SK-N-SH (cell line): Measurements from ENCODE around the gene CRAT.

Experiments
- CTCF ChIP-seq: fragments of 200-600 bp; sonication (generic); IDR thresholded peaks from 2 replicates; pipeline ENCODE4 v1.6.1; 2017; ENCODE audit warnings: antibody characterized with exemption, mild to moderate bottlenecking, moderate library complexity
- EP300 ChIP-seq, 2 experiments: IDR thresholded peaks; 2 replicates each; pipeline versions ENCODE4 v1.4.0 to v1.6.1; 2012; ENCODE audit warnings: borderline replicate concordance in 1 of 2, low read depth in 1 of 2, low read length in 1 of 2
- POLR2AphosphoS5 ChIP-seq: IDR thresholded peaks from 2 replicates; pipeline ENCODE4 v1.6.1; 2012; ENCODE audit warnings: low read depth, low read length
- RAD21 ChIP-seq: IDR thresholded peaks from 2 replicates; pipeline ENCODE4 v1.6.1; 2012; ENCODE audit warnings: mild to moderate bottlenecking, low read length
- RCOR1 ChIP-seq: fragments of 150-350 bp; IDR thresholded peaks from 2 replicates; pipeline ENCODE4 v1.6.1; 2017; ENCODE audit warnings: antibody characterized with exemption, low read length
- REST ChIP-seq: IDR thresholded peaks from 2 replicates; pipeline ENCODE4 v1.6.1; 2012; ENCODE audit warnings: mild to moderate bottlenecking, low read depth, low read length, moderate library complexity
- SIN3A ChIP-seq: IDR thresholded peaks from 2 replicates; pipeline ENCODE4 v1.6.1; 2012; ENCODE audit warnings: low read depth, mild to moderate bottlenecking, low read length, moderate library complexity, borderline replicate concordance
- SMC3 ChIP-seq: IDR thresholded peaks from 2 replicates; pipeline ENCODE4 v1.6.1; 2012; ENCODE audit warnings: low read depth, low read length, improper control_type of control experiment
- TAF1 ChIP-seq: IDR thresholded peaks from 2 replicates; pipeline ENCODE4 v1.6.1; 2012; ENCODE audit warnings: low read depth, mild to moderate bottlenecking, low read length, moderate library complexity, borderline replicate concordance
- TEAD4 ChIP-seq: IDR thresholded peaks from 2 replicates; pipeline ENCODE4 v1.4.0; 2012; ENCODE audit warnings: mild to moderate bottlenecking, borderline replicate concordance; ENCODE audit not compliant: insufficient read depth
- USF1 ChIP-seq: IDR thresholded peaks from 2 replicates; pipeline ENCODE4 v1.4.0; 2012; ENCODE audit warnings: low read depth, borderline replicate concordance
- USF2 ChIP-seq: fragments of 150-350 bp; IDR thresholded peaks from 2 replicates; pipeline ENCODE4 v1.6.1; 2017; ENCODE audit warnings: antibody characterized with exemption, low read length, low read depth, borderline replicate concordance
- YY1 ChIP-seq: IDR thresholded peaks from 2 replicates; pipeline ENCODE4 v1.4.0; 2012; ENCODE audit warnings: low read depth, mild to moderate bottlenecking

- TF ChIP-seq USF2: no peak
- no peak for TF ChIP-seq TAF1
- TF ChIP-seq RAD21: no peak
- no peak for TF ChIP-seq TEAD4
- TF ChIP-seq CTCF: no peak
- no peak for TF ChIP-seq YY1
- TF ChIP-seq USF1: no peak
- no peak for TF ChIP-seq SMC3
- TF ChIP-seq RCOR1: no peak
- TF ChIP-seq REST: no peak
- TF ChIP-seq POLR2AphosphoS5: no peak
- no peak for TF ChIP-seq EP300 (IDR thresholded peaks at IDR 0.05; ENCODE audit: borderline replicate concordance in 1 of 2, low read depth in 1 of 2, low read length in 1 of 2)
- no peak for TF ChIP-seq SIN3A
Observed at GRCh38 chr9:129154866-129155477, 44.4 kb upstream of the CRAT start.
